ENCODE measurements around the gene FHIT.

DNA sequence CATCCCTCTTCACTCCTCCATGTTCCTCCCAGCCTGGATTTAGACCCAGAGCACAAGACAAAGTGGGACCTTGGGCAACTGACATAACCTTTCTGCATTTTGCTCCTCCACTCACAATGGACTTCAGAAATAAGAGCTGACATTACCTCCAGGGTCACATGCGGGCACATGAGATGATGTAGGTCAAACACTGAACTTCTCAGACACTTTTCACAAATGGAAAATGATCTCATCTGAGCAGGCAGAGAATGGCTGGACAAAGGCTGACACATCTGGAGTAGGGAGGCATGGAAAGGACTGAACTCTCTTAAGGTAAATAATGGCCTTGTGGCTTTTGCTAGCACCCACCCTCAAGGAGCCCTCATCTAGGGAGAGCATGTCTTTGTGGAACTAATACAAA, 1352.2 kb downstream of the FHIT start:
- TF ChIP-seq POLR2A (IDR thresholded peaks at IDR 0.05), result no peak
- TF ChIP-seq, protein P1, sequence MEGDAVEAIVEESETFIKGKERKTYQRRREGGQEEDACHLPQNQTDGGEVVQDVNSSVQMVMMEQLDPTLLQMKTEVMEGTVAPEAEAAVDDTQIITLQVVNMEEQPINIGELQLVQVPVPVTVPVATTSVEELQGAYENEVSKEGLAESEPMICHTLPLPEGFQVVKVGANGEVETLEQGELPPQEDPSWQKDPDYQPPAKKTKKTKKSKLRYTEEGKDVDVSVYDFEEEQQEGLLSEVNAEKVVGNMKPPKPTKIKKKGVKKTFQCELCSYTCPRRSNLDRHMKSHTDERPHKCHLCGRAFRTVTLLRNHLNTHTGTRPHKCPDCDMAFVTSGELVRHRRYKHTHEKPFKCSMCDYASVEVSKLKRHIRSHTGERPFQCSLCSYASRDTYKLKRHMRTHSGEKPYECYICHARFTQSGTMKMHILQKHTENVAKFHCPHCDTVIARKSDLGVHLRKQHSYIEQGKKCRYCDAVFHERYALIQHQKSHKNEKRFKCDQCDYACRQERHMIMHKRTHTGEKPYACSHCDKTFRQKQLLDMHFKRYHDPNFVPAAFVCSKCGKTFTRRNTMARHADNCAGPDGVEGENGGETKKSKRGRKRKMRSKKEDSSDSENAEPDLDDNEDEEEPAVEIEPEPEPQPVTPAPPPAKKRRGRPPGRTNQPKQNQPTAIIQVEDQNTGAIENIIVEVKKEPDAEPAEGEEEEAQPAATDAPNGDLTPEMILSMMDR (IDR thresholded peaks at IDR 0.05), result no peak
